HG03575 (cell line): ENCODE measurements around the gene SART3.

ENCODE experiments used
- ATAC-seq: cut with Tn5 transposase; IDR thresholded peaks from one replicate; pipeline ENCODE4 v1.9.1; 2021; ENCODE audit not compliant: unreplicated experiment, insufficient number of reproducible peaks, low FRiP score; ENCODE audit errors: extremely low read depth

Gene SART3

GRCh38 chr12:108477055-108477880 is 83.7 kb downstream of the SART3 start:
- ATAC-seq: no peak

GRCh38 chr12:108475396-108475795 is 85.6 kb downstream of the SART3 start:
- ATAC-seq: no peak

- ATAC-seq: no peak
Observed at GRCh38 chr12:108473400-108474055, 87.4 kb downstream of the SART3 start.
